Ascending aorta (tissue), 2 donors: Measurements from ENCODE around the gene BPIFB1. TPM values are rescaled to one million over a fixed set of nuclear protein-coding genes. Genes with fewer than 3 reads are reported as not detected.

ENCODE experiments used
- DNase-seq, 2 donors: peaks; one replicate each; pipeline ENCODE4 v3.0.0-alpha.2; 2019; ENCODE audit warnings: low spot score in 2 of 2
- H3K27ac ChIP-seq, 2 donors: fragments of 200-600 bp; sonication (generic); one replicate each; pipeline ENCODE4 v1.5.1; 2016 to 2017; ENCODE audit warnings: mild to moderate bottlenecking in 1 of 2
- H3K27me3 ChIP-seq: fragments of 200-600 bp; sonication (generic); one replicate; pipeline ENCODE4 v1.5.1; 2017
- H3K36me3 ChIP-seq, 2 donors: fragments of 200-600 bp; sonication (generic); one replicate each; pipeline ENCODE4 v1.5.1; 2016
- H3K4me1 ChIP-seq, 2 donors: fragments of 200-600 bp; sonication (generic); one replicate each; pipeline ENCODE4 v1.5.1; 2016 to 2017; ENCODE audit warnings: mild to moderate bottlenecking in 1 of 2
- H3K4me3 ChIP-seq, 2 donors: fragments of 200-600 bp; sonication (generic); one replicate each; pipeline ENCODE4 v1.5.1; 2016 to 2017; ENCODE audit warnings: mild to moderate bottlenecking in 1 of 2
- H3K9me3 ChIP-seq, 2 donors: fragments of 200-600 bp; sonication (generic); one replicate each; pipeline ENCODE4 v1.5.1; 2016
- CTCF ChIP-seq, 3 experiments: fragments of 200-600 bp in 2 of 3; fragments of 450-650 bp in 1 of 3; sonication (generic) in 2 of 3; IDR thresholded peaks; one replicate each; pipeline ENCODE4 v1.5.1; 2016 to 2019; ENCODE audit warnings: antibody characterized with exemption in 3 of 3, mild to moderate bottlenecking in 1 of 3, moderate library complexity in 1 of 3
- intact Hi-C: fragments of 100-400 bp; cut with DNase I; formaldehyde crosslinking; loops from one replicate; pipeline ENCODE4 v1.15.1; 2023
- total RNA-seq: library from RNA; depleted of rRNA; stranded (reverse); fragments of >200 nt; gene quantifications from one replicate; pipeline ENCODE4 v1.1.0, GENCODE V29; 2016

BPIFB1 gene
- total RNA-seq, 1 donor from 2014 or later: not detected

GRCh38 chr20:33259371-33259770 lies 23.6 kb upstream of the BPIFB1 start:
- no peak for TF ChIP-seq CTCF (IDR thresholded peaks at IDR 0.05)
- H3K4me3 ChIP-seq: no peak overlapping the region
- no peaks in the 10 kb centered on the region for H3K27me3 ChIP-seq
- intact Hi-C loops: no loop called here
- no peaks in the 10 kb centered on the region for H3K4me1 ChIP-seq
- no peaks in the 10 kb centered on the region for H3K36me3 ChIP-seq
- no peak for DNase-seq
- H3K9me3 ChIP-seq: no peaks in the 10 kb centered on the region
- H3K27ac ChIP-seq: no peak overlapping the region

DNA sequence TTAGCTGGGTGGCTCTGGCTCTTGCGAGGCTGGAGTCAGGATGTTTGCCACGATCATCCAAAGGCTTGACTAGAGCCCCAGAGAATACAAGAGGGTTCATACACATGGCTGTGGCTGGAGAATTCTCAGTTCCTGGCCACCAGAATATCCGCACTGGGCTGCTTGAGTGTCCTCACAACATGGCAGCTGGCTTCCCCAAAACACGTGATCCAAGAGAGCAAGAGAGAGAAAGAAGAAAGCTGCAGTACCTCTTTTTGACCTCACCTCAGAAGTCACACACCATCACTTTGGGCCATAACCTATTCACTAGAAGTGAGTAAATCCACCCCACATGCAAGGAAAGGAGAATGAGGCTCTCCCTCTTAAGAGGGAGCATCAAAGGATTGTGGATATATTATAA lies 21.5 kb upstream of the BPIFB1 start:
- Histone ChIP-seq H3K36me3 (no peaks in the 10 kb centered on the region), H3K4me1 (no peaks in the 10 kb centered on the region), H3K9me3 (no peaks in the 10 kb centered on the region), H3K27me3 (no peaks in the 10 kb centered on the region), H3K4me3 (no peak overlapping the region), H3K27ac (no peak overlapping the region)
- TF ChIP-seq CTCF (IDR thresholded peaks at IDR 0.05): no peak
- intact Hi-C loops: no loop called here
- no peak for DNase-seq

- TF ChIP-seq CTCF (IDR thresholded peaks at IDR 0.05): no peak
- no peaks in the 10 kb centered on the region for H3K36me3 ChIP-seq
- no peak for DNase-seq
- H3K4me3 ChIP-seq: no peak overlapping the region
- intact Hi-C loops: no loop called here
- H3K27me3 ChIP-seq: no peaks in the 10 kb centered on the region
- no peak overlapping the region for H3K27ac ChIP-seq
- H3K4me1 ChIP-seq: no peaks in the 10 kb centered on the region
- no peaks in the 10 kb centered on the region for H3K9me3 ChIP-seq
Observed at GRCh38 chr20:33262658-33263065, 20.4 kb upstream of the BPIFB1 start.

GRCh38 chr20:33263784-33264183 lies 19.2 kb upstream of the BPIFB1 start:
- Histone ChIP-seq H3K27ac (no peak overlapping the region), H3K27me3 (no peaks in the 10 kb centered on the region), H3K36me3 (no peaks in the 10 kb centered on the region), H3K4me3 (no peak overlapping the region), H3K9me3 (no peaks in the 10 kb centered on the region), H3K4me1 (no peaks in the 10 kb centered on the region)
- intact Hi-C loops: no loop called here
- no peak for TF ChIP-seq CTCF (IDR thresholded peaks at IDR 0.05)
- DNase-seq: no peak

DNA sequence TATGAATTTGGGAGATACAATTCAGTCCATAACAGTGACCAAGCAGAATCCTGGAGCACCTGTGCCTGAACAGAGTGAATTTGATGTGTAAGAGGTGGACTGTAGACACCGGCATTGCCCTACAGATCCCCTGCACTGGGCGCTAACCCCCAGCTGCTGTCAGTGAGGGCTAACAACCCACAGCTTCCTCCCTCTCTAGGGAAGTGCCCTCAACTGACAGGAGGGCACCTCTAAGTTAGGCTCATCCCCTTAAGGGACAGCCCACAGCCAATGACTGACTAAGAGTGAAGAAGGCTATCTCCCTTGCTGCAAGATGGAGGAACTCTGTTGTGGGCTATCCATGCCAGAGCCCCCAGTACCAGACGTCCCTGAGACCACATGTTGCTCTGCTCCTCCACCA lies 15.3 kb upstream of the BPIFB1 start:
- no peaks in the 10 kb centered on the region for H3K9me3 ChIP-seq
- no peak overlapping the region for H3K27ac ChIP-seq
- TF ChIP-seq CTCF (IDR thresholded peaks at IDR 0.05): no peak
- intact Hi-C loops: no loop called here
- no peak for DNase-seq
- H3K27me3 ChIP-seq: no peaks in the 10 kb centered on the region
- no peak overlapping the region for H3K4me3 ChIP-seq
- H3K36me3 ChIP-seq: no peaks in the 10 kb centered on the region
- no peaks in the 10 kb centered on the region for H3K4me1 ChIP-seq

DNA sequence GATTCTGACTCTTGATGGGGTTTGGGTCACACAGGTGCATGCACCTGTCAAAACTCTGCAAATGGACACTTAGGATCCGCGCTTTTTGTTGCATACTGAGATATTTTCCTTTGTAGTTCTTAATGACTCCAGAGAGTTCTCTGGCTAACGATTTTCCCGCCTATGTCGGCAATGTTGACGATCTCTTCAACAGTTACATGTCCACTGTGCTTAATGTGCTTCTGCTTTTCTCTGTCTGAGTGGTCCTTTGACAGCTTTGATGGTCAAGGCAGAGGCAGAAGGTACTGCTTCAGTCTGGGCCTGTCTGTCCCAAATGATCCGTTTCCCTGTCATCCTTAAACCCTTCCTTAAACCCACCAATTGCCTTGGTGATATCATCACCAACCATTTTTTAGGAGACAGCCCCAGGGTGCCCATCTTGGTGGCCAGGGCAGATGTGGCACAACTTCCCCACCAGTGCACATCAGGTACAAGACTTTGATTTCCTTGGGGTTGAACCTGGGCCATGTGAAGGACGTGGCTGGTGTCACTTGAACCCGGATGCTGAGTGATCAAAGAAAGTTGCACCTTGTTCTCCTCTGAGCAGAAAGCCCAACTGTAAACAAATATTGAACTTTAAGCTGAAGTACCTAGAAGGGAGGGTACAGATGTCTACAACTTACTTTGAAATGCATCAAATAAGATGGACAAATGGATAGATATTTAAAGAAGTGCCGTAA lies 10.7 kb upstream of the BPIFB1 start:
- intact Hi-C loops: no loop called here
- H3K36me3 ChIP-seq: no peaks in the 10 kb centered on the region
- no peaks in the 10 kb centered on the region for H3K9me3 ChIP-seq
- H3K4me1 ChIP-seq: no peaks in the 10 kb centered on the region
- no peak overlapping the region for H3K27ac ChIP-seq
- H3K4me3 ChIP-seq: no peak overlapping the region
- DNase-seq: no peak
- no peaks in the 10 kb centered on the region for H3K27me3 ChIP-seq
- no peak for TF ChIP-seq CTCF (IDR thresholded peaks at IDR 0.05)
